T-helper 9 cell (primary cell): Measurements from ENCODE around the gene MADD.

Source experiments
- DNase-seq: peaks from one replicate; pipeline ENCODE4 v3.0.0-alpha.2; 2020
- total RNA-seq, 2 donors: gene quantifications; one replicate each; lab custom pipeline; 2026; lab: John Stamatoyannopoulos, UW

The MADD gene
- total RNA-seq, result 177 to 252 reads per million in 2 donors

GRCh38 chr11:47269829-47270305, at the start of gene MADD:
Gene MADD (plus strand): TSS chr11:47270133.
- DNase-seq, result peak; percentile 88

GRCh38 chr11:47220401-47220821, 49.5 kb upstream of the MADD start:
- no peak for DNase-seq

GRCh38 chr11:47222696-47223095, 47.2 kb upstream of the MADD start:
- no peak for DNase-seq

- no peak for DNase-seq
Measured at GRCh38 chr11:47225552-47226400, 44.2 kb upstream of the MADD start.

- no peak for DNase-seq
Measured at GRCh38 chr11:47229161-47229560, 40.8 kb upstream of the MADD start.

GRCh38 chr11:47233051-47233450, 36.9 kb upstream of the MADD start:
- no peak for DNase-seq

- no peak for DNase-seq
Measured at GRCh38 chr11:47233989-47234668, 35.8 kb upstream of the MADD start.

- DNase-seq, result peak; percentile 54
Measured at GRCh38 chr11:47234669-47235100, 35.2 kb upstream of the MADD start.

- no peak for DNase-seq
Measured at GRCh38 chr11:47235163-47235562, 34.8 kb upstream of the MADD start.

GRCh38 chr11:47236482-47236881, 33.5 kb upstream of the MADD start:
- no peak for DNase-seq

GRCh38 chr11:47239852-47240251, 30.1 kb upstream of the MADD start:
- no peak for DNase-seq

- no peak for DNase-seq
Measured at GRCh38 chr11:47241841-47242301, 28.1 kb upstream of the MADD start.

- DNase-seq, result no peak
Measured at GRCh38 chr11:47242596-47243192, 27.2 kb upstream of the MADD start.

- no peak for DNase-seq
Measured at GRCh38 chr11:47243454-47243853, 26.5 kb upstream of the MADD start.

- DNase-seq, result no peak
Measured at GRCh38 chr11:47244448-47245350, 25.2 kb upstream of the MADD start.

- no peak for DNase-seq
Measured at GRCh38 chr11:47245611-47246357, 24.1 kb upstream of the MADD start.

GRCh38 chr11:47247502-47247901, 22.4 kb upstream of the MADD start:
- no peak for DNase-seq

- DNase-seq, result no peak
Measured at GRCh38 chr11:47248304-47248663, 21.6 kb upstream of the MADD start.

- peak; percentile 75 for DNase-seq
Measured at GRCh38 chr11:47248664-47249377, 21.1 kb upstream of the MADD start, which contains the start of gene ACP2. Gene ACP2 (minus strand): TSS chr11:47248814. CDS start chr11:47248789, 25 bp downstream.

GRCh38 chr11:47249378-47249715, 20.6 kb upstream of the MADD start:
- DNase-seq, result no peak

GRCh38 chr11:47251751-47252150, 18.2 kb upstream of the MADD start:
- DNase-seq, result no peak
